Measurements from ENCODE around the gene SMARCC1.

DNA sequence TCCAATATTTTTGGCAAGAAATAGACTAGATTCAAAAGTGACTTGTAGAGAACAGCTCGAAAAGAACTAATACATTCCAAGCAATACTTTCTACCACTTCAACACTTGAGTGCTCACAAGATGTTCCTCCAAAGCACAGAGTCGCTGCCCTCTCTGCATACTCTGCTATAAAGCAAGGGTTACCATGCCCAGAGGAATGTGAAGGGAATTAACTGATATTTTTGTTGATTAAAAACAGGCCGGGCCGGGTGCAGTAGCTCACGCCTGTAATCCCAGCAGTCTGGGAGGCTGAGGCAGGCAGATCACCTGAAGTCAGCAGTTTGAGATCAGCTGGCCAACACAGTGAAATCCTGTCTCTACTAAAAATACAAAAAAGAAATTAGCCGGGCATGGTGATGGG lies 145.5 kb downstream of the SMARCC1 start:
- no peak for TF ChIP-seq ZNF274 (IDR thresholded peaks at IDR 0.05; ENCODE audit: low read depth, low read length)
- TF ChIP-seq YY1 (IDR thresholded peaks at IDR 0.05; ENCODE audit: insufficient read depth, insufficient read length), result no peak

Measured in NT2/D1 (cell line).